OCI-LY1 (cell line): Measurements from ENCODE around the gene RFNG.

ENCODE experiments used
- H2AFZ ChIP-seq: fragments of 200-600 bp; sonication (generic), shearing (Covaris generic); 2 replicates; pipeline ENCODE4 v1.6.0; 2014; ENCODE audit warnings: antibody characterized with exemption, mild to moderate bottlenecking, low read length
- H3F3A ChIP-seq: fragments of 200-600 bp; sonication (generic), shearing (Covaris generic); 2 replicates; pipeline ENCODE4 v1.6.0; 2014; ENCODE audit warnings: mild to moderate bottlenecking, antibody characterized with exemption, low read length, moderate library complexity; ENCODE audit not compliant: insufficient read depth
- H3K27ac ChIP-seq: fragments of 200-600 bp; sonication (generic); 2 replicates; pipeline ENCODE4 v1.5.1; 2014; ENCODE audit warnings: low read length, mixed run types, mild to moderate bottlenecking, low read depth; ENCODE audit not compliant: poor library complexity, severe bottlenecking
- H3K27me3 ChIP-seq: fragments of 200-600 bp; sonication (generic); 2 replicates; pipeline ENCODE4 v1.6.0; 2014; ENCODE audit warnings: antibody characterized with exemption, mild to moderate bottlenecking, low read length, moderate library complexity; ENCODE audit not compliant: insufficient read depth
- H3K36me3 ChIP-seq: fragments of 200-600 bp; sonication (generic); 2 replicates; pipeline ENCODE4 v1.6.1; 2014; ENCODE audit warnings: mild to moderate bottlenecking, antibody characterized with exemption, low read length, moderate library complexity, mixed read lengths; ENCODE audit not compliant: insufficient read depth
- H3K4me1 ChIP-seq: fragments of 200-600 bp; sonication (generic); 2 replicates; pipeline ENCODE4 v1.5.1; 2014; ENCODE audit warnings: mild to moderate bottlenecking, low read length, moderate library complexity; ENCODE audit not compliant: insufficient read depth, severe bottlenecking
- H3K4me2 ChIP-seq: fragments of 200-600 bp; sonication (generic), shearing (Covaris generic); 2 replicates; pipeline ENCODE4 v1.6.1; 2014; ENCODE audit warnings: low read length
- H3K4me3 ChIP-seq: fragments of 200-600 bp; sonication (generic); 2 replicates; pipeline ENCODE4 v1.5.1; 2014; ENCODE audit warnings: low read length, low read depth, mild to moderate bottlenecking, mixed read lengths; ENCODE audit not compliant: poor library complexity, severe bottlenecking
- H3K79me2 ChIP-seq: fragments of 200-600 bp; shearing (Covaris generic); 2 replicates; pipeline ENCODE4 v1.6.1; 2016; ENCODE audit warnings: mixed run types, low read length, mixed read lengths; ENCODE audit not compliant: insufficient read depth
- H3K9ac ChIP-seq: fragments of 200-600 bp; sonication (generic), shearing (Covaris generic); 2 replicates; pipeline ENCODE4 v1.6.1; 2014; ENCODE audit warnings: mild to moderate bottlenecking, low read length, mixed read lengths
- H3K9me2 ChIP-seq: fragments of 200-600 bp; sonication (generic), shearing (Covaris generic); 2 replicates; pipeline ENCODE4 v1.6.1; 2014; ENCODE audit warnings: low read depth, mild to moderate bottlenecking, low read length, mixed read lengths
- H3K9me3 ChIP-seq: fragments of 200-600 bp; shearing (Covaris generic); 2 replicates; pipeline ENCODE4 v1.6.1; 2014; ENCODE audit warnings: low read length, mixed read lengths
- H4K20me1 ChIP-seq: fragments of 200-600 bp; sonication (generic), shearing (Covaris generic); 2 replicates; pipeline ENCODE4 v1.6.0; 2016; ENCODE audit warnings: mild to moderate bottlenecking, low read length; ENCODE audit not compliant: insufficient read depth
- EZH2 ChIP-seq: fragments of 200-600 bp; sonication (generic), shearing (Covaris generic); IDR thresholded peaks from 2 replicates; pipeline ENCODE4 v1.8.0; 2017; ENCODE audit warnings: borderline replicate concordance, mixed run types, mild to moderate bottlenecking, antibody characterized with exemption, low read length, moderate library complexity, mixed read lengths
- TF ChIP-seq, protein P1 (sequence below): fragments of 200-600 bp; sonication (generic), shearing (Covaris generic); IDR thresholded peaks from 2 replicates; pipeline ENCODE4 v1.5.1; 2017; ENCODE audit warnings: mild to moderate bottlenecking, antibody characterized with exemption, low read length, moderate library complexity, mixed read lengths

The RFNG gene

GRCh38 chr17:82073446-82073845, 21.8 kb upstream of the RFNG start:
- Histone ChIP-seq H3K9me3 (no peaks in the 10 kb centered on the region), H3K9me2 (no peaks in the 10 kb centered on the region), H3K27me3 (peaks cover 4% of the 10 kb centered on the region; the same call in 1 of the 2 replicates), H3K27ac (no peak overlapping the region), H3K36me3 (peaks cover 20% of the 10 kb centered on the region), H3K4me2 (no peak overlapping the region), H3K79me2 (no peaks in the 10 kb centered on the region), H3F3A (peaks cover 3% of the 10 kb centered on the region; the same call in 1 of the 2 replicates), H3K9ac (no peak overlapping the region), H4K20me1 (no peaks in the 10 kb centered on the region), H3K4me3 (no peak overlapping the region), H2AFZ (no peak overlapping the region), H3K4me1 (no peaks in the 10 kb centered on the region)
- TF ChIP-seq EZH2 = no peak
- TF ChIP-seq, protein P1, sequence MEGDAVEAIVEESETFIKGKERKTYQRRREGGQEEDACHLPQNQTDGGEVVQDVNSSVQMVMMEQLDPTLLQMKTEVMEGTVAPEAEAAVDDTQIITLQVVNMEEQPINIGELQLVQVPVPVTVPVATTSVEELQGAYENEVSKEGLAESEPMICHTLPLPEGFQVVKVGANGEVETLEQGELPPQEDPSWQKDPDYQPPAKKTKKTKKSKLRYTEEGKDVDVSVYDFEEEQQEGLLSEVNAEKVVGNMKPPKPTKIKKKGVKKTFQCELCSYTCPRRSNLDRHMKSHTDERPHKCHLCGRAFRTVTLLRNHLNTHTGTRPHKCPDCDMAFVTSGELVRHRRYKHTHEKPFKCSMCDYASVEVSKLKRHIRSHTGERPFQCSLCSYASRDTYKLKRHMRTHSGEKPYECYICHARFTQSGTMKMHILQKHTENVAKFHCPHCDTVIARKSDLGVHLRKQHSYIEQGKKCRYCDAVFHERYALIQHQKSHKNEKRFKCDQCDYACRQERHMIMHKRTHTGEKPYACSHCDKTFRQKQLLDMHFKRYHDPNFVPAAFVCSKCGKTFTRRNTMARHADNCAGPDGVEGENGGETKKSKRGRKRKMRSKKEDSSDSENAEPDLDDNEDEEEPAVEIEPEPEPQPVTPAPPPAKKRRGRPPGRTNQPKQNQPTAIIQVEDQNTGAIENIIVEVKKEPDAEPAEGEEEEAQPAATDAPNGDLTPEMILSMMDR = no peak

DNA sequence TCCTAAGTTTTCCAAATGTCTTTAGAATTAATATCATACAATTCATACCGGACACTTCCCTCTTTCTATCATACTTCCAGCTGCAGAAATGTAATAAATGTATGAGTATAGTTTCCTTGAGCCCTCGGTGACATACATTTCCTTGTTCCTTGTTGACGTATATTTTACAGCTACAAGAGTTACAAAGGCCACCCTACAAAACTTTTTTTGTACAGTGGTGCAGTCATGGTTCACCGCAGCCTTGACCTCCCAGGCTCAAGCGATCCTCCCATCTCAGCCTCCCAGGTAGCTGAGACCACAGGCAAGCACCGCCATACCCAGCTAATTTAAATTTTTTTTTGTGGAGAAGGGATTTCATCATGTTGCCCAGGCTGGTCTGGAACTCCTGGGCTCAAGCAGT, 21.2 kb upstream of the RFNG start:
- Histone ChIP-seq H3K4me3 (no peak overlapping the region), H3F3A (peaks cover 3% of the 10 kb centered on the region; the same call in 1 of the 2 replicates), H3K27me3 (peaks cover 4% of the 10 kb centered on the region; the same call in 1 of the 2 replicates), H3K4me2 (no peak overlapping the region), H3K36me3 (peaks cover 14% of the 10 kb centered on the region), H3K9ac (no peak overlapping the region), H3K27ac (no peak overlapping the region), H3K79me2 (no peaks in the 10 kb centered on the region), H4K20me1 (no peaks in the 10 kb centered on the region), H3K4me1 (no peaks in the 10 kb centered on the region), H2AFZ (no peak overlapping the region), H3K9me2 (no peaks in the 10 kb centered on the region), H3K9me3 (no peaks in the 10 kb centered on the region)
- TF ChIP-seq, protein P1 = no peak
- TF ChIP-seq EZH2 = no peak

DNA sequence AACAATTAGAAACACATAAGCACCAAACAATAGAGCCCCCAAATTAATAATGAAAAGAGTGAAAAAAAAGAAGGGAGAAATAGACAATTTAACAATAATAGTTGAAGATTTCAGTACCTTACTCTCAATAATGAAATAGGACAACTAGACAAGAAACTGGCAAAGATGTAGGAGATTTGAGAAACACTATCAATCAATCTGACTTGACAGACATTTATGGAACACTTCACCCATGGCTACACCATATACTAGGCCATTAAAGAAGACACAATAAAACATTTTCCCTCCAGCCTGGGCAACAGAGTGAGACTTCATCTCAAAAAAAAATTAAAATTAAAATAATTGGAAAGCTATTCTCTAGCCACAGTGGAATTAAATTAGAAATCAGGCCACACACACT, 19.0 kb upstream of the RFNG start:
- H3F3A ChIP-seq = peaks cover under 1% of the 10 kb centered on the region; the same call in 1 of the 2 replicates
- H4K20me1 ChIP-seq = no peaks in the 10 kb centered on the region
- H2AFZ ChIP-seq = no peak overlapping the region
- peaks cover 8% of the 10 kb centered on the region for H3K4me1 ChIP-seq
- TF ChIP-seq, protein P1 = no peak
- TF ChIP-seq EZH2 = no peak
- no peaks in the 10 kb centered on the region for H3K36me3 ChIP-seq
- H3K4me3 ChIP-seq = no peak overlapping the region
- peaks cover 4% of the 10 kb centered on the region; the same call in 1 of the 2 replicates for H3K27me3 ChIP-seq
- H3K79me2 ChIP-seq = no peaks in the 10 kb centered on the region
- no peaks in the 10 kb centered on the region for H3K9me3 ChIP-seq
- no peaks in the 10 kb centered on the region for H3K9me2 ChIP-seq
- H3K4me2 ChIP-seq = no peak overlapping the region
- H3K9ac ChIP-seq = no peak overlapping the region
- no peak overlapping the region for H3K27ac ChIP-seq
